NCI-H187 (cell line): ENCODE data around the gene TLCD2.
A peak's percentile ranks its signal among the peaks of the same experiment; 100 is the strongest.
"Not testable (repeated sequence)": the region's sequence is repeated elsewhere in the genome, so short reads cannot be mapped to it uniquely, and the experiment has no call there.

ENCODE experiments used
- DNase-seq, 2 experiments: peaks; one replicate each; lab custom pipeline; 2025; lab: John Stamatoyannopoulos, UW

TLCD2 gene

GRCh38 chr17:1686086-1686485, 24.1 kb downstream of the TLCD2 start:
- no peak for DNase-seq

GRCh38 chr17:1684378-1685189, 25.6 kb downstream of the TLCD2 start, which contains the start of gene PRPF8:
Gene PRPF8 (minus strand): TSS chr17:1684867. CDS start chr17:1684571, 296 bp downstream.
- peak; percentile 82 to 88 for DNase-seq

- DNase-seq, result no peak
These were observed 26.7 kb downstream of the TLCD2 start for GRCh38 chr17:1683459-1683858.

- DNase-seq, result no peak
These were observed 33.8 kb downstream of the TLCD2 start for GRCh38 chr17:1676401-1676800.

- no peak for DNase-seq
These were observed 37.0 kb downstream of the TLCD2 start for GRCh38 chr17:1673041-1673785.

GRCh38 chr17:1663934-1664333, 46.2 kb downstream of the TLCD2 start:
- not testable (repeated sequence) for DNase-seq

GRCh38 chr17:1661045-1661444, 49.1 kb downstream of the TLCD2 start:
- no peak for DNase-seq

GRCh38 chr17:1658100-1658499, 52.1 kb downstream of the TLCD2 start:
- no peak for DNase-seq

- no peak for DNase-seq
These were observed 56.4 kb downstream of the TLCD2 start for GRCh38 chr17:1653735-1654134.

GRCh38 chr17:1652794-1653193, 57.4 kb downstream of the TLCD2 start:
- not testable (repeated sequence) for DNase-seq
